Tibial artery (tissue), 4 donors: ENCODE measurements around the gene MITD1.
"Not testable (repeated sequence)": the region's sequence is repeated elsewhere in the genome, so short reads cannot be mapped to it uniquely, and the experiment has no call there.

Source experiments
- DNase-seq, 2 donors: peaks; one replicate each; pipeline ENCODE4 v3.0.0-alpha.2; 2019
- H3K27ac ChIP-seq, 2 donors: fragments of 200-600 bp; sonication (generic) in 1 of 2; 1 replicate in 1 of 2; 2 replicates in 1 of 2; pipeline ENCODE4 v1.5.1; 2018 to 2019; ENCODE audit warnings: mild to moderate bottlenecking in 1 of 2
- H3K27me3 ChIP-seq, 2 donors: fragments of 200-600 bp; sonication (generic) in 1 of 2; one replicate each; pipeline versions ENCODE4 v1.5.1 to v1.6.0; 2016 to 2019
- H3K36me3 ChIP-seq, 3 donors: fragments of 200-600 bp; sonication (generic) in 2 of 3; one replicate each; pipeline ENCODE4 v1.5.1; 2016 to 2019; ENCODE audit warnings: mild to moderate bottlenecking in 2 of 3
- H3K4me1 ChIP-seq, 4 donors: fragments of 200-600 bp; sonication (generic) in 2 of 4; 1 replicate in 3 of 4; 2 replicates in 1 of 4; pipeline ENCODE4 v1.5.1; 2016 to 2019
- H3K4me3 ChIP-seq, 2 donors: fragments of 200-600 bp; sonication (generic) in 1 of 2; 1 replicate in 1 of 2; 2 replicates in 1 of 2; pipeline ENCODE4 v1.5.1; 2018 to 2019; ENCODE audit warnings: mild to moderate bottlenecking in 2 of 2
- H3K9me3 ChIP-seq, 3 donors: fragments of 200-600 bp; sonication (generic) in 1 of 3; one replicate each; pipeline ENCODE4 v1.5.1; 2016 to 2019
- intact Hi-C: fragments of 100-400 bp; cut with DNase I; formaldehyde crosslinking; loops from one replicate; pipeline ENCODE4 v1.15.0; 2023; ENCODE audit warnings: low total_unique reads
- TF ChIP-seq, protein P1 (sequence below), 2 experiments: fragments of 200-600 bp in 1 of 2; fragments of 450-650 bp in 1 of 2; IDR thresholded peaks; one replicate each; pipeline ENCODE4 v1.5.1; 2017 to 2019; ENCODE audit warnings: antibody characterized with exemption in 2 of 2, mild to moderate bottlenecking in 1 of 2, moderate library complexity in 1 of 2

MITD1 gene

DNA sequence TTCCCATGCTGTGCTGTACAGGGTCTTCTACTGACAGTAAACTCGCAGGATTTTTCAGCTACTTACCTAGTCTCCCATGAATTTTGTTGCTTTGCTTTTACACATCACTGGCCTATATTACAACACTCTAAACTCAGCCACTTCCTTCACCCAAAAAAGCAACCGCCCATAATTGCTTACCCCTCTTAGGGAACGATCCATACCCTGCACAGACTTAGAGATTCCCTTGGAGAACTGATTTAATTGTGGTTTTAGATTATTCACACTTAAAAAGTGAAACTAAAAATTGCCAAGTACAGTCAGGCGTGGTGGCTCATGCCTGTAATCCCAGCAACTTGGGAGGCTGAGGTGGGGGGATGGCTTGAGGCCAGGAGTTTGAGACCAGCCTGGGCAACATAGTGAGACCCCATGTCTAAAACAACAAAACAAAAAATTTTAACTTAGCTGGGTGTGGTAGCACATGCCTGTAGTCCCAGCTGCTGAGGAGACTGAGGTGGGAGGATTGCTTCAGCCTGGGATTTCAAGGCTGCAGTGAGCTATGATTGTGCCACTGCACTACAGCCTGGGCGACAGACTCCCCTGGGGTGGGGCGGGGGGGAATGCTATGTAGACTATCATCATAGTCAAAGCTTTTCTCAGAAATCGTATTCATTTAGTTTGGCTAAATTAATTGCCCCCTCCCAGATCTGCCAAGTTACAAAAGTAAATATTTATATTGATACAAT lies 19.4 kb upstream of the MITD1 start:
- DNase-seq = no peak
- no peaks in the 10 kb centered on the region for H3K9me3 ChIP-seq
- no peaks in the 10 kb centered on the region for H3K27me3 ChIP-seq
- TF ChIP-seq, protein P1, sequence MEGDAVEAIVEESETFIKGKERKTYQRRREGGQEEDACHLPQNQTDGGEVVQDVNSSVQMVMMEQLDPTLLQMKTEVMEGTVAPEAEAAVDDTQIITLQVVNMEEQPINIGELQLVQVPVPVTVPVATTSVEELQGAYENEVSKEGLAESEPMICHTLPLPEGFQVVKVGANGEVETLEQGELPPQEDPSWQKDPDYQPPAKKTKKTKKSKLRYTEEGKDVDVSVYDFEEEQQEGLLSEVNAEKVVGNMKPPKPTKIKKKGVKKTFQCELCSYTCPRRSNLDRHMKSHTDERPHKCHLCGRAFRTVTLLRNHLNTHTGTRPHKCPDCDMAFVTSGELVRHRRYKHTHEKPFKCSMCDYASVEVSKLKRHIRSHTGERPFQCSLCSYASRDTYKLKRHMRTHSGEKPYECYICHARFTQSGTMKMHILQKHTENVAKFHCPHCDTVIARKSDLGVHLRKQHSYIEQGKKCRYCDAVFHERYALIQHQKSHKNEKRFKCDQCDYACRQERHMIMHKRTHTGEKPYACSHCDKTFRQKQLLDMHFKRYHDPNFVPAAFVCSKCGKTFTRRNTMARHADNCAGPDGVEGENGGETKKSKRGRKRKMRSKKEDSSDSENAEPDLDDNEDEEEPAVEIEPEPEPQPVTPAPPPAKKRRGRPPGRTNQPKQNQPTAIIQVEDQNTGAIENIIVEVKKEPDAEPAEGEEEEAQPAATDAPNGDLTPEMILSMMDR (IDR thresholded peaks at IDR 0.05) = no peak
- peaks cover 30 to 37% (median 31%) of the 10 kb centered on the region in 3 donors for H3K36me3 ChIP-seq
- no peak overlapping the region for H3K27ac ChIP-seq
- intact Hi-C loops = no loop called here
- no peaks in the 10 kb centered on the region for H3K4me1 ChIP-seq
- H3K4me3 ChIP-seq = no peak overlapping the region

DNA sequence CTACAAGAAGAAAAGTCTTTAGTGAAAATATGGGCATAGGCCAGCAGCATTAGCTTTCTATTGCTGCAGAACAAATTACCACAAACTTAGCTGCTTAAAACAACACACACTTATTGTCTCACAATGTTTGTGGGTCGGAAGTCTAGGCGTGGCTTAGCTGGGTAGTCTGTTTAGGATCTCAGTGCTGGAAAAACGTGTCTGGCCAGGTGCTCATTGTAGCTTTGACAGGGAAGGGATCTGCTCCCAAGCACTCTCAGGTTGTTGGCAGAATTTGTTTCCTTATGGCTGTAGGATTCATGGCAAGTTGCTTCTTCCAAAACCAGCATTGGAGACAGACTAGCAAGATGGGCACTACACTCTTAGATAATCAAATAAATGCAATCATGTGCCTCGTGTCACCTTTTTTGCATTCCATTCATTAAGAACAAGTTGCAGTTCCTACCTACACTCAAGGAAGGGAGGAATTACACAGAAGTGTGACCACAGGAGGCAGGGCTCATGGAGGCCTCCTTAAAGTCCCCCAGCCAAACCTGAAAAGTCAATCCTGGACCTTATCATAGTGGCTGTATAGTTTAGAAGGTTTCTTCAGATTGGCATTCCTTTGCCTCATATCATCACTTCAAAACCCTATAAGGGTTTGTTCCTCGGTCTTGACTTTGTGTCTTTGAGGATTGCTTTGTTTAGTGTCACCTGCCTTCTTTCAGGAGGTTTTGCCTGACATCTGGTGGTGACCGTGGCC lies 17.4 kb upstream of the MITD1 start:
- Histone ChIP-seq H3K36me3 (peaks cover 37 to 46% (median 44%) of the 10 kb centered on the region in 3 donors), H3K27ac (no peak overlapping the region), H3K9me3 (no peaks in the 10 kb centered on the region), H3K4me1 (no peaks in the 10 kb centered on the region), H3K27me3 (no peaks in the 10 kb centered on the region), H3K4me3 (no peak overlapping the region)
- TF ChIP-seq, protein P1 (IDR thresholded peaks at IDR 0.05) = no peak
- intact Hi-C loops = no loop called here
- no peak for DNase-seq

DNA sequence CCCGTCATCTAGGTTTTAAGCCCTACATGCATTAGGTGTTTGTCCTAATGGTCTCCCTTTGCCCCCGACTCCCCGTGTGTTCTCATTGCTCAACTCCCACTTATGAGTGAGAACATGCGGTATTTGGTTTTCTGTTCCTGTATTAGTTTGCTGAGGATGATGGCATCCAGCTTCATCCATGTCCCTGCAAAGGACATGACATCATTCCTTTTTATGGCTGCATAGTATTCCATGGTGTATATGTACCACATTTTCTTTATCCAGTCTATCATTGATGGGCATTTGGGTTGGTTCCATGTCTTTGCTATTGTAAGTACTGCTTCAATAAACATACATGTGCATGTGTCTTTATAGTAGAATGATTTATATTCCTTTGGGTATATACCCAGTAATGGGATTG lies 11.5 kb upstream of the MITD1 start:
- H3K36me3 ChIP-seq = peaks cover 45 to 84% (median 58%) of the 10 kb centered on the region in 3 donors
- H3K4me3 ChIP-seq, DNase-seq, intact Hi-C loops, H3K27ac ChIP-seq, H3K27me3 ChIP-seq, H3K4me1 ChIP-seq, H3K9me3 ChIP-seq: not testable (repeated sequence)

DNA sequence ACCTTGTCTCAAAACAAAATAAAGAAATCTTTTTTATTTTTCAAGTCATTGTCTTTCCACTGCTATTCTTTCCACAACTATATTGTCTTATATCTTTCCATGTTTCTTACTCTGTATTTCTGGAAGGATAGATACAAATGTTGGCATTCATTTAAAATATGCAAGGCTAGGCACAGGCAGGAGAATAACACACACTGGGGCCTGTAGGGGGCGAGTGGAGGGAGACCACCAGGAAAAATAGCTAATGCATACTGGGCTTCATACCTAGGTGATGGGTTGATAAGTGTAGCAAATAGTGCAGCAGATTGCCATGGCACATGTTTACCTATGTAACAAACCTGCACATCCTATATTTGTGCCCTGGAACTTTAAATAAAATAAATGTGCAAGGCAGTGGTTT lies 9.7 kb upstream of the MITD1 start:
- TF ChIP-seq, protein P1 (IDR thresholded peaks at IDR 0.05) = no peak
- no peaks in the 10 kb centered on the region for H3K27me3 ChIP-seq
- no peaks in the 10 kb centered on the region for H3K9me3 ChIP-seq
- intact Hi-C loops = no loop called here
- DNase-seq = no peak
- no peak overlapping the region for H3K27ac ChIP-seq
- H3K36me3 ChIP-seq = peaks cover 27 to 76% (median 42%) of the 10 kb centered on the region in 3 donors
- H3K4me3 ChIP-seq = no peak overlapping the region
- H3K4me1 ChIP-seq = no peaks in the 10 kb centered on the region

DNA sequence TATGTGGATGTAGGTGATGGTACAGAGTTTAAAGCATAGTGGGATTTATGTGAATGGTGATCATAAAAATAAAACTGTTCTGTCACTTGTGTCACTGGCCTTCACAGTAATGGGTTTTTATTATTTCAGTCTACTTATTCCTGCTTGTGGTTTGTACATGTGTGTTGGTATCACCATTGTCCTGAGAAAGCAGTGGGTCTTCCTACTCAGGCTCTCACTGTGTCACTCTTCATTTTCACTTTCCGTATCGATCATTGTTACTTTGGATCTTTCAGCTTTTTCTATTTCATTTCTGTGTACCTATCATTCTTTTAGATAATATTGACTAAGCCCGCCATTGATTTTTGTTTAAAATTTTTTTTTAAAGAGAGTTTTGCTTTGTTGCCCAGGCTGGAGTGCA lies 7.5 kb upstream of the MITD1 start:
- TF ChIP-seq, protein P1 (IDR thresholded peaks at IDR 0.05) = no peak
- intact Hi-C loops = loop anchor here (10.0 kb wide), 1 partner anchor 146 kb away; the partner anchor contains the start of genes EIF5B and TXNDC9

DNA sequence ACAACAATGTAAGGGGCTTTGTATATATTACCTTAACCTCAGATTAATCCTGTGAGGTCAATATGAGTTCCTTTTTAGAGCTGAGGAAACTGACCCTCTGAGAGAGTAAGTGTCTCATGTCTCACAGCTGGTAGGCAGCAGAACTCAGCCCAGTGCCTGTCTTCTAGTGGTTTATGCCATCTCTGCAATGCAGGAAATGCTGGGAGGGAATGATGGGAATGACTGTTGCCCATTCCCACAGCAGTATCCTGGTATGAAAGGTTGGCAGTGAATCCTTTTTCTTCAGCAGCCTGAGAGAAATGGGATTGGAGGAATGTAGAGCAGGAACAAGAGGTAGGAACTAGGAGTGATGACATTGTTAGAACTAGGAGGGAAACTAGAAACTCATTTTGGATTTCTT lies 6.2 kb upstream of the MITD1 start:
- Histone ChIP-seq H3K27me3 (no peaks in the 10 kb centered on the region), H3K4me1 (peaks cover 0 to 12% (median 8%) of the 10 kb centered on the region in 4 donors), H3K4me3 (no peak overlapping the region), H3K9me3 (no peaks in the 10 kb centered on the region), H3K27ac (no peak overlapping the region), H3K36me3 (peaks cover 6 to 51% (median 15%) of the 10 kb centered on the region in 3 donors)
- intact Hi-C loops = loop anchor here (10.0 kb wide), 1 partner anchor 148 kb away; the partner anchor contains the start of genes EIF5B and TXNDC9
- no peak for DNase-seq
- TF ChIP-seq, protein P1 (IDR thresholded peaks at IDR 0.05) = no peak

More for the DNA sequence above, 7.5 kb upstream of the MITD1 start:
- Histone ChIP-seq H3K4me1 (peaks cover 0 to 1% (median 0%) of the 10 kb centered on the region in 4 donors), H3K27ac (no peak overlapping the region), H3K4me3 (no peak overlapping the region), H3K9me3 (no peaks in the 10 kb centered on the region), H3K36me3 (peaks cover 17 to 64% (median 26%) of the 10 kb centered on the region in 3 donors), H3K27me3 (no peaks in the 10 kb centered on the region)
- no peak for DNase-seq
